SK-N-SH (cell line): ENCODE data around the gene TMEM240.

ENCODE experiments used
- EP300 ChIP-seq, 2 experiments: IDR thresholded peaks; 2 replicates each; pipeline versions ENCODE4 v1.4.0 to v1.6.1; 2012; ENCODE audit warnings: borderline replicate concordance in 1 of 2, low read depth in 1 of 2, low read length in 1 of 2
- FOXJ3 ChIP-seq: sonication (generic); formaldehyde crosslinking; IDR thresholded peaks from 2 replicates; pipeline ENCODE4 v1.5.1; 2020; ENCODE audit warnings: mild to moderate bottlenecking, missing genetic modification reagents
- POLR2AphosphoS5 ChIP-seq: IDR thresholded peaks from 2 replicates; pipeline ENCODE4 v1.6.1; 2012; ENCODE audit warnings: low read depth, low read length
- RAD21 ChIP-seq: IDR thresholded peaks from 2 replicates; pipeline ENCODE4 v1.6.1; 2012; ENCODE audit warnings: mild to moderate bottlenecking, low read length
- TAF1 ChIP-seq: IDR thresholded peaks from 2 replicates; pipeline ENCODE4 v1.6.1; 2012; ENCODE audit warnings: low read depth, mild to moderate bottlenecking, low read length, moderate library complexity, borderline replicate concordance
- TCF12 ChIP-seq: IDR thresholded peaks from 2 replicates; pipeline ENCODE4 v1.4.0; 2012
- YY1 ChIP-seq: IDR thresholded peaks from 2 replicates; pipeline ENCODE4 v1.4.0; 2012; ENCODE audit warnings: low read depth, mild to moderate bottlenecking
- TF ChIP-seq, protein P1 (sequence below): fragments of 200-600 bp; sonication (generic); IDR thresholded peaks from 2 replicates; pipeline ENCODE4 v1.6.1; 2017; ENCODE audit warnings: antibody characterized with exemption, mild to moderate bottlenecking, moderate library complexity
- TF ChIP-seq, protein P2 (sequence below): fragments of 150-350 bp; IDR thresholded peaks from 2 replicates; pipeline ENCODE4 v1.6.1; 2017; ENCODE audit warnings: antibody characterized with exemption, low read length, low read depth, borderline replicate concordance

DNA sequence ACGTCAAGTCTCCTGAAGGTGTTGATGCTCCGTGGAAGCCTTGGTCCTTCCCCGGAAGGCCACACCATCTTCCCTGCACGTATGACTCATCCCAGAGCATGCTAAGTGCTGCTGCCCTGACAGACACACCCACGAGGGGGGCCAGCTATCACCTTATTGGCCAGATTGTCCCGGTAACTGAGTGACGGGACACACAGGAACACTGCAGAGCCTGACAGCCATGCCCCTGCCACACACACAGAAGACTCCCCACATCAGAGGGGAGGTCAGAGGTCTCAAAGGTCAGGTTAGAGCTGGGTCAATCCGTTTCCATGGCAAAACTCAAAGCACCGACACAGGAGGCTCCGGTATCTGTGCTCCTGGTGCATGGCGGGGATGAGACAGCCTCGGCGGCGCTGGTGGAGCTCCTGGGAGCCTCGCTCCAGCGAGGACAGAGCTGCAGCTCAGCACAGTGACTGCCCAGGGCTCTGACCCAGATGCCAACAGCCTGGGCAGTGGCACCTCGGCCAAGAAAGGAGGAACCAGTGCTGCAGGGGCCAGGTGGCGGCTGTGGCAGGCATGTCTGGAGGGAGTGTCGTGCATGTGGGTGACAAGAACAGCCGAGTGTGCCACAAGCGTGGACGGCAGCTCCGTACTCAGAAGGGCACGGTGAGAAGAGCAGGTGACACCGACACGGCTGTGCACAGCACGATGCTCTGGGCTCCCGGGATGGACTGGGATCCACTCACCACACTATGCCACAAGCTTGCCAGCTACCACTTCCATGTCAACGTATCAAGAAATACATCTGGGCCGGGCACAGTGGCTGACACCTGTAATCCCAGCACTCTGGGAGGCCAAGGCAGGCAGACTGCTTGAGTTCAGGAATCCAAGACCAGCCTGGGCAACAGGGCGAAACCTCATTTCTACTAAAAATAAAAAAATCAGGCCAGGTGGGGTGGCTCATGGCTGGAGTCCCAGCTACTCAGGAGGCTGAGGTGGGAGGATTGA is 14.8 kb upstream of the TMEM240 start:
- TF ChIP-seq, protein P1, sequence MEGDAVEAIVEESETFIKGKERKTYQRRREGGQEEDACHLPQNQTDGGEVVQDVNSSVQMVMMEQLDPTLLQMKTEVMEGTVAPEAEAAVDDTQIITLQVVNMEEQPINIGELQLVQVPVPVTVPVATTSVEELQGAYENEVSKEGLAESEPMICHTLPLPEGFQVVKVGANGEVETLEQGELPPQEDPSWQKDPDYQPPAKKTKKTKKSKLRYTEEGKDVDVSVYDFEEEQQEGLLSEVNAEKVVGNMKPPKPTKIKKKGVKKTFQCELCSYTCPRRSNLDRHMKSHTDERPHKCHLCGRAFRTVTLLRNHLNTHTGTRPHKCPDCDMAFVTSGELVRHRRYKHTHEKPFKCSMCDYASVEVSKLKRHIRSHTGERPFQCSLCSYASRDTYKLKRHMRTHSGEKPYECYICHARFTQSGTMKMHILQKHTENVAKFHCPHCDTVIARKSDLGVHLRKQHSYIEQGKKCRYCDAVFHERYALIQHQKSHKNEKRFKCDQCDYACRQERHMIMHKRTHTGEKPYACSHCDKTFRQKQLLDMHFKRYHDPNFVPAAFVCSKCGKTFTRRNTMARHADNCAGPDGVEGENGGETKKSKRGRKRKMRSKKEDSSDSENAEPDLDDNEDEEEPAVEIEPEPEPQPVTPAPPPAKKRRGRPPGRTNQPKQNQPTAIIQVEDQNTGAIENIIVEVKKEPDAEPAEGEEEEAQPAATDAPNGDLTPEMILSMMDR, result no peak
- TF ChIP-seq, protein P2, sequence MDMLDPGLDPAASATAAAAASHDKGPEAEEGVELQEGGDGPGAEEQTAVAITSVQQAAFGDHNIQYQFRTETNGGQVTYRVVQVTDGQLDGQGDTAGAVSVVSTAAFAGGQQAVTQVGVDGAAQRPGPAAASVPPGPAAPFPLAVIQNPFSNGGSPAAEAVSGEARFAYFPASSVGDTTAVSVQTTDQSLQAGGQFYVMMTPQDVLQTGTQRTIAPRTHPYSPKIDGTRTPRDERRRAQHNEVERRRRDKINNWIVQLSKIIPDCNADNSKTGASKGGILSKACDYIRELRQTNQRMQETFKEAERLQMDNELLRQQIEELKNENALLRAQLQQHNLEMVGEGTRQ, result no peak
- TF ChIP-seq TAF1, result no peak
- TF ChIP-seq POLR2AphosphoS5, result no peak
- no peak for TF ChIP-seq TCF12
- no peak for TF ChIP-seq RAD21
- TF ChIP-seq YY1, result no peak
- TF ChIP-seq EP300 (IDR thresholded peaks at IDR 0.05; ENCODE audit: borderline replicate concordance in 1 of 2, low read depth in 1 of 2, low read length in 1 of 2), result no peak
- no peak for TF ChIP-seq FOXJ3 (CRISPR knock-in tag)
